DOHH2 (cell line): Measurements from ENCODE around the gene RABL6.
A peak's percentile ranks its signal among the peaks of the same experiment; 100 is the strongest.
"Not testable (repeated sequence)": the region's sequence is repeated elsewhere in the genome, so short reads cannot be mapped to it uniquely, and the experiment has no call there.

ENCODE experiments used
- H3F3A ChIP-seq: fragments of 200-600 bp; sonication (generic), shearing (Covaris generic); 2 replicates; pipeline ENCODE4 v1.6.0; 2016; ENCODE audit warnings: antibody characterized with exemption, mild to moderate bottlenecking; ENCODE audit not compliant: control insufficient read depth, insufficient read depth
- H3K27ac ChIP-seq: fragments of 200-600 bp; sonication (generic); 2 replicates; pipeline ENCODE4 v1.5.1; 2014; ENCODE audit warnings: low read depth, mild to moderate bottlenecking, low read length, moderate library complexity
- H3K27me3 ChIP-seq: fragments of 200-600 bp; sonication (generic); 2 replicates; pipeline ENCODE4 v1.6.1; 2014; ENCODE audit warnings: mild to moderate bottlenecking, low read length, mixed read lengths; ENCODE audit not compliant: control insufficient read depth
- H3K36me3 ChIP-seq: fragments of 200-600 bp; sonication (generic); 2 replicates; pipeline ENCODE4 v1.6.1; 2014; ENCODE audit warnings: mild to moderate bottlenecking, low read length, moderate library complexity, mixed read lengths; ENCODE audit not compliant: control insufficient read depth
- H3K4me1 ChIP-seq: fragments of 200-600 bp; sonication (generic); 2 replicates; pipeline ENCODE4 v1.6.1; 2014; ENCODE audit warnings: mild to moderate bottlenecking, low read length, mixed read lengths; ENCODE audit not compliant: control insufficient read depth
- H3K4me2 ChIP-seq: fragments of 200-600 bp; sonication (generic); 2 replicates; pipeline ENCODE4 v1.6.0; 2014; ENCODE audit warnings: mild to moderate bottlenecking, low read length, moderate library complexity
- H3K4me3 ChIP-seq: fragments of 200-600 bp; sonication (generic); 2 replicates; pipeline ENCODE4 v1.5.1; 2014; ENCODE audit warnings: mild to moderate bottlenecking, low read length, mixed read lengths
- H3K79me2 ChIP-seq: fragments of 200-600 bp; sonication (generic); 2 replicates; pipeline ENCODE4 v1.6.1; 2014; ENCODE audit warnings: mild to moderate bottlenecking, low read length, mixed read lengths; ENCODE audit not compliant: control insufficient read depth
- H3K9me2 ChIP-seq: fragments of 200-600 bp; sonication (generic); replicated peaks from 2 replicates; pipeline ENCODE4 v1.6.1; 2014; ENCODE audit warnings: mild to moderate bottlenecking, low read length, mixed read lengths; ENCODE audit not compliant: control insufficient read depth
- H3K9me3 ChIP-seq: fragments of 200-600 bp; sonication (generic); 2 replicates; pipeline ENCODE4 v1.6.1; 2014; ENCODE audit warnings: antibody characterized with exemption, low read length, mixed read lengths; ENCODE audit not compliant: control insufficient read depth, insufficient read depth
- H4K20me1 ChIP-seq: fragments of 200-600 bp; sonication (generic); 2 replicates; pipeline ENCODE4 v1.6.0; 2014; ENCODE audit warnings: low read depth, mild to moderate bottlenecking, antibody characterized with exemption, low read length, moderate library complexity; ENCODE audit not compliant: control insufficient read depth, insufficient read depth
- CTCF ChIP-seq: fragments of 200-600 bp; sonication (generic); IDR thresholded peaks from one replicate; pipeline ENCODE4 v1.5.1; 2014; ENCODE audit warnings: antibody characterized with exemption, mild to moderate bottlenecking, low read depth, low read length; ENCODE audit not compliant: poor library complexity, severe bottlenecking
- EZH2phosphoT487 ChIP-seq: fragments of 200-600 bp; sonication (generic); IDR thresholded peaks from 2 replicates; pipeline ENCODE4 v1.6.1; 2017; ENCODE audit warnings: borderline replicate concordance, mild to moderate bottlenecking, antibody characterized with exemption, low read length, moderate library complexity, mixed read lengths

Gene RABL6

GRCh38 chr9:136764301-136764891 lies 43.4 kb upstream of the RABL6 start, which contains the start of gene LCN15:
TSS of gene LCN15 (minus strand) at chr9:136764518. CDS start at chr9:136764488, 30 bp downstream.
- Histone ChIP-seq H3K9me3 (no peaks in the 10 kb centered on the region), H3K9me2 (no peaks in the 10 kb centered on the region), H3K4me2 (no peak within 1 kb of the TSS), H3K79me2 (no peaks in the 10 kb centered on the region), H3K27me3 (peaks cover 17% of the 10 kb centered on the region), H3K4me1 (peaks cover 45% of the 10 kb centered on the region), H4K20me1 (no peaks in the 10 kb centered on the region), H3K36me3 (no peaks in the 10 kb centered on the region), H3K4me3 (no peak within 1 kb of the TSS), H3F3A (peaks cover 13% of the 10 kb centered on the region), H3K27ac (no peak within 1 kb of the TSS)
- TF ChIP-seq CTCF (no peak), EZH2phosphoT487 (no peak)

GRCh38 chr9:136765041-136765440 lies 42.7 kb upstream of the RABL6 start:
- TF ChIP-seq CTCF: no peak
- no peak for TF ChIP-seq EZH2phosphoT487
- Histone ChIP-seq H3K4me2 (no peak overlapping the region), H3K27ac (no peak overlapping the region), H3K9me2 (no peaks in the 10 kb centered on the region), H3K4me1 (peaks cover 45% of the 10 kb centered on the region), H4K20me1 (no peaks in the 10 kb centered on the region), H3K27me3 (peaks cover 17% of the 10 kb centered on the region), H3K4me3 (no peak overlapping the region), H3K9me3 (no peaks in the 10 kb centered on the region), H3K36me3 (no peaks in the 10 kb centered on the region), H3F3A (peaks cover 13% of the 10 kb centered on the region), H3K79me2 (no peaks in the 10 kb centered on the region)

GRCh38 chr9:136765745-136766409 lies 41.9 kb upstream of the RABL6 start:
- H3K4me3 ChIP-seq, H3K9me3 ChIP-seq, H3K9me2 ChIP-seq, H3K27ac ChIP-seq, H3K36me3 ChIP-seq, H3K4me2 ChIP-seq, H3K79me2 ChIP-seq, H4K20me1 ChIP-seq: not testable (repeated sequence)
- peaks cover 17% of the 10 kb centered on the region for H3K27me3 ChIP-seq
- H3K4me1 ChIP-seq: peaks cover 41% of the 10 kb centered on the region
- peaks cover 13% of the 10 kb centered on the region for H3F3A ChIP-seq

- 0 out of 2 replicates have a peak overlapping the region, but pooled peaks have one; percentile 22 for H3K4me3 ChIP-seq
- peak overlapping the region; percentile 54 for H3K4me2 ChIP-seq
- H4K20me1 ChIP-seq, H3K36me3 ChIP-seq, H3K9me2 ChIP-seq, H3K9me3 ChIP-seq, H3K79me2 ChIP-seq: not testable (repeated sequence)
- 0 out of 2 replicates have a peak overlapping the region, but pooled peaks have one; percentile 15 for H3K27ac ChIP-seq
- peaks cover 13% of the 10 kb centered on the region for H3F3A ChIP-seq
- H3K4me1 ChIP-seq: peaks cover 38% of the 10 kb centered on the region
- H3K27me3 ChIP-seq: peaks cover 17% of the 10 kb centered on the region
These were observed 41.2 kb upstream of the RABL6 start for GRCh38 chr9:136766410-136767120.
